WTC11 (cell line): Measurements from ENCODE around the gene HSPB3. TPM values are rescaled to one million over a fixed set of nuclear protein-coding genes. Genes with fewer than 3 reads are reported as not detected.

ENCODE experiments used
- ATAC-seq: fragments of 200-7000 bp; cut with Tn5 transposase; 2 replicates; pipeline ENCODE4 v1.10.0; 2021; ENCODE audit warnings: mild to moderate bottlenecking, moderate library complexity
- CTCF ChIA-PET: fragments of 300-600 bp; sonication (Branson Sonifier 250); formaldehyde crosslinking; loops from one replicate; lab custom pipeline; 2021; ENCODE audit warnings: antibody characterized with exemption; lab: Charles Lee
- POLR2A ChIA-PET: fragments of 350-600 bp; sonication (Branson Sonifier 250); formaldehyde crosslinking; loops from one replicate; lab custom pipeline; 2021; ENCODE audit warnings: antibody characterized with exemption; lab: Charles Lee
- DNase-seq: peaks from one replicate; pipeline ENCODE4 v3.0.0; 2021; ENCODE audit warnings: low spot score
- H3K27ac Mint-ChIP-seq: 2 replicates; pipeline ENCODE4 v1.8.0; 2021; ENCODE audit warnings: mixed read lengths
- H3K27me3 Mint-ChIP-seq: 2 replicates; pipeline ENCODE4 v1.8.0; 2021; ENCODE audit warnings: low read depth, mild to moderate bottlenecking, moderate library complexity, mixed read lengths
- H3K36me3 Mint-ChIP-seq: 2 replicates; pipeline ENCODE4 v1.8.0; 2021; ENCODE audit warnings: mixed read lengths
- H3K4me1 Mint-ChIP-seq: 2 replicates; pipeline ENCODE4 v1.8.0; 2022; ENCODE audit warnings: mixed read lengths
- H3K4me3 Mint-ChIP-seq: 2 replicates; pipeline ENCODE4 v1.8.0; 2021; ENCODE audit warnings: mild to moderate bottlenecking, moderate library complexity, mixed read lengths
- H3K9me3 Mint-ChIP-seq: 2 replicates; pipeline ENCODE4 v1.8.0; 2021; ENCODE audit warnings: mixed read lengths
- ATF1 ChIP-seq: sonication (generic); formaldehyde crosslinking; IDR thresholded peaks from 2 replicates; pipeline ENCODE4 v1.8.1; 2023; ENCODE audit warnings: mild to moderate bottlenecking, moderate library complexity, missing genetic modification reagents
- ELF4 ChIP-seq: sonication (generic); formaldehyde crosslinking; IDR thresholded peaks from 2 replicates; pipeline ENCODE4 v1.8.1; 2022; ENCODE audit warnings: low read depth, mild to moderate bottlenecking, moderate library complexity, missing genetic modification reagents
- FOXK1 ChIP-seq: sonication (generic); formaldehyde crosslinking; IDR thresholded peaks from 2 replicates; pipeline ENCODE4 v1.8.0; 2022; ENCODE audit warnings: mild to moderate bottlenecking, moderate library complexity, missing genetic modification reagents
- MYBL2 ChIP-seq: sonication (generic); formaldehyde crosslinking; IDR thresholded peaks from 2 replicates; pipeline ENCODE4 v1.8.1; 2023; ENCODE audit warnings: mild to moderate bottlenecking, moderate library complexity, missing genetic modification reagents
- NR2C2 ChIP-seq: sonication (generic); formaldehyde crosslinking; IDR thresholded peaks from 2 replicates; pipeline ENCODE4 v1.8.0; 2022; ENCODE audit warnings: mild to moderate bottlenecking, missing genetic modification reagents
- RELA ChIP-seq: sonication (generic); formaldehyde crosslinking; IDR thresholded peaks from 2 replicates; pipeline ENCODE4 v1.8.1; 2022; ENCODE audit warnings: missing genetic modification reagents, mild to moderate bottlenecking, borderline replicate concordance
- SMAD4 ChIP-seq: sonication (generic); formaldehyde crosslinking; IDR thresholded peaks from 2 replicates; pipeline ENCODE4 v1.8.0; 2022; ENCODE audit warnings: mild to moderate bottlenecking, missing genetic modification reagents
- SOX15 ChIP-seq: fragments of 250-450 bp; sonication (Bioruptor Pico); IDR thresholded peaks from 2 replicates; pipeline ENCODE4 v1.9.0; 2021; ENCODE audit warnings: mild to moderate bottlenecking
- SP1 ChIP-seq: sonication (generic); formaldehyde crosslinking; conservative IDR thresholded peaks from 2 replicates; pipeline ENCODE4 v1.8.1; 2022; ENCODE audit warnings: missing genetic modification reagents
- TEAD1 ChIP-seq: sonication (generic); formaldehyde crosslinking; IDR thresholded peaks from 2 replicates; pipeline ENCODE4 v1.8.0; 2022; ENCODE audit warnings: mild to moderate bottlenecking, missing genetic modification reagents
- total RNA-seq: library from RNA; stranded (reverse); gene quantifications from 3 replicates; pipeline ENCODE4 v1.2.3, GENCODE V29; 2021
- TF ChIP-seq, protein P1 (sequence below): fragments of 250-450 bp; sonication (Bioruptor Pico); conservative IDR thresholded peaks from 2 replicates; pipeline ENCODE4 v1.9.0; 2021; ENCODE audit warnings: mild to moderate bottlenecking
- TF ChIP-seq, protein P2 (sequence below): sonication (generic); formaldehyde crosslinking; IDR thresholded peaks from 2 replicates; pipeline ENCODE4 v1.8.1; 2022; ENCODE audit warnings: low read depth, mild to moderate bottlenecking, moderate library complexity, missing genetic modification reagents, borderline replicate concordance
- TF ChIP-seq, protein P3 (sequence below): fragments of 250-450 bp; sonication (Bioruptor Pico); IDR thresholded peaks from 2 replicates; pipeline ENCODE4 v1.8.0; 2021; ENCODE audit warnings: mild to moderate bottlenecking
- TF ChIP-seq, protein P4 (sequence below): sonication (generic); formaldehyde crosslinking; IDR thresholded peaks from 2 replicates; pipeline ENCODE4 v1.8.1; 2023; ENCODE audit warnings: mild to moderate bottlenecking, missing genetic modification reagents, borderline replicate concordance
- TF ChIP-seq, protein P5 (sequence below): sonication (generic); formaldehyde crosslinking; IDR thresholded peaks from 2 replicates; pipeline ENCODE4 v1.8.0; 2022; ENCODE audit warnings: mild to moderate bottlenecking, missing genetic modification reagents
- TF ChIP-seq, protein P6 (sequence below): sonication (generic); formaldehyde crosslinking; IDR thresholded peaks from 2 replicates; pipeline ENCODE4 v1.8.1; 2022; ENCODE audit warnings: low read depth, missing genetic modification reagents, borderline replicate concordance

Gene HSPB3
- total RNA-seq, 1 experiment from 2014 or later, result not detected

DNA sequence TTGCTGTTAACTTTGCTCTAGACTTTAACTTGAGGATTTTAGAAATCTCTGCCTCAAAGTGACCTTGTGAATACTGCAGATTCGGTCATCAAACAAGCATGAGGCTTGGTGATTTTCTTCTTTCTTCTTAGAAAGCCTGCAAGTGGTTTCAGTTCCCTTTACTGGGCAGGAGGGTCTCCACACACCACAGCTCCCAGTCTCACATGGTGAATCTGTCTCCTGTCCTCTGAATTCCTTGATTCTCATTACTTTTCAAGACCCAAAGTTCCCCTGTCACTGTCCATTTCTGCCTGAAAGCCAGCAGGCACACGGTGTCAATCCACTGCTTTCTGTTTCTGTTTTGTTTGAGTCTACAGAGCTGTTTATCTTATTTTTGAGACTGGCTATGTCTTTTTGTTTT, 14.1 kb downstream of the HSPB3 start (continued):
- TF ChIP-seq, protein P1, sequence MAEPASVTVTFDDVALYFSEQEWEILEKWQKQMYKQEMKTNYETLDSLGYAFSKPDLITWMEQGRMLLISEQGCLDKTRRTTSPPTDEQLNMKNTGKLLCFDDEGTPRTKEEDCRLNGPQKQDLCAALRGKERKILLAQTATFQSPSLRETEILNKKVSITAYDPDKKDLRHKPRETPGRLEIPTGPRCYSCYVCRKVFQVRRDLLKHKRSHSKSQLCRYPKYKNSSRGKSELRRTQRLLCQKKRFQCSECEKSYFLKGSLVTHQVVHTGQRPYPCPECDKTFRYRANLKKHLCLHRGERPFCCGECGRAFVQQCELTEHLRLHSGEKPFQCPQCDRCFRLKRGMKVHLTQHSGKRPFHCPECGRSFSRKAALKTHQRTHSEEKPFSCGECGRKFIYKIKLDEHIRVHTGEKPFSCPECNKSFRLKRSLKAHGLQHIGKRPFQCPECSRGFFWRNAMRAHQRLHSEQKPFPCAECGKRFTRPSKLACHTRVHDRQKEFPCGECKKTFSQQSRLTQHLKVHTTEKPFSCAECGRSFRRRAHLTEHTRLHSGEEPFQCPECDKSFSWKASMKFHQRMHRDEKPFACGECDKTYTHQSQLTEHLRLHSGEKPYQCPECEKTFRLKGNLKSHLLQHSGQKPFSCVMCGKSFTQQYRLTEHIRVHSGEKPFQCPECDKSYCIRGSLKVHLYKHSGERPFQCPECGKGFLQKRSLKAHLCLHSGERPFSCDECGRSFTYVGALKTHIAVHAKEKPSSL, result no peak
- TF ChIP-seq FOXK1 (no peak), MYBL2 (CRISPR knock-in tag) (no peak), ELF4 (CRISPR knock-in tag) (no peak)
- TF ChIP-seq, protein P2, sequence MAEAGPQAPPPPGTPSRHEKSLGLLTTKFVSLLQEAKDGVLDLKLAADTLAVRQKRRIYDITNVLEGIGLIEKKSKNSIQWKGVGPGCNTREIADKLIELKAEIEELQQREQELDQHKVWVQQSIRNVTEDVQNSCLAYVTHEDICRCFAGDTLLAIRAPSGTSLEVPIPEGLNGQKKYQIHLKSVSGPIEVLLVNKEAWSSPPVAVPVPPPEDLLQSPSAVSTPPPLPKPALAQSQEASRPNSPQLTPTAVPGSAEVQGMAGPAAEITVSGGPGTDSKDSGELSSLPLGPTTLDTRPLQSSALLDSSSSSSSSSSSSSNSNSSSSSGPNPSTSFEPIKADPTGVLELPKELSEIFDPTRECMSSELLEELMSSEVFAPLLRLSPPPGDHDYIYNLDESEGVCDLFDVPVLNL (CRISPR knock-in tag), result no peak
- TF ChIP-seq, protein P3, sequence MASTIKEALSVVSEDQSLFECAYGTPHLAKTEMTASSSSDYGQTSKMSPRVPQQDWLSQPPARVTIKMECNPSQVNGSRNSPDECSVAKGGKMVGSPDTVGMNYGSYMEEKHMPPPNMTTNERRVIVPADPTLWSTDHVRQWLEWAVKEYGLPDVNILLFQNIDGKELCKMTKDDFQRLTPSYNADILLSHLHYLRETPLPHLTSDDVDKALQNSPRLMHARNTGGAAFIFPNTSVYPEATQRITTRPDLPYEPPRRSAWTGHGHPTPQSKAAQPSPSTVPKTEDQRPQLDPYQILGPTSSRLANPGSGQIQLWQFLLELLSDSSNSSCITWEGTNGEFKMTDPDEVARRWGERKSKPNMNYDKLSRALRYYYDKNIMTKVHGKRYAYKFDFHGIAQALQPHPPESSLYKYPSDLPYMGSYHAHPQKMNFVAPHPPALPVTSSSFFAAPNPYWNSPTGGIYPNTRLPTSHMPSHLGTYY (CRISPR knock-in tag), result no peak

DNA sequence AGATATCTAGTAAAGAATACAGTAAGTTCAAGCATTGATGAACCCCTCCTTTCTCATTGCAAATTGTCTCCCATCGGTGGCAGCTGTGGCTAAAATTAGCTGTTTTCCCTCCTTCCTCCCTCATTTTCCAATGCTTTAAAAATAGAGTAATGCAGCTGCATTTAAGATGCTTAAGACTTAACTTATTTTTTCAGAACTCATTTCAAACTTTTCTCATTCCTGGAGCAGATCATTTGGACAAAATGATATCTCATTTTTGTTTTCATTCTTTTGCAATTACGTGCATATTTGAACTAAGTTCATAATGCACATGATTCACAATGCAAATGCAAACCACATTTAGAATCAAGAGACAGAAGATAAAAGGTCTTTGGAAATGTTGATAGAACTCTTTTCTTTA, 14.6 kb downstream of the HSPB3 start:
- TF ChIP-seq SP1 (CRISPR knock-in tag) (no peak), ATF1 (CRISPR knock-in tag) (no peak), FOXK1 (no peak), RELA (CRISPR knock-in tag) (no peak), SMAD4 (CRISPR knock-in tag) (no peak), SOX15 (CRISPR knock-in tag) (no peak), TEAD1 (CRISPR knock-in tag) (no peak), NR2C2 (CRISPR knock-in tag) (no peak)
- TF ChIP-seq, protein P4, sequence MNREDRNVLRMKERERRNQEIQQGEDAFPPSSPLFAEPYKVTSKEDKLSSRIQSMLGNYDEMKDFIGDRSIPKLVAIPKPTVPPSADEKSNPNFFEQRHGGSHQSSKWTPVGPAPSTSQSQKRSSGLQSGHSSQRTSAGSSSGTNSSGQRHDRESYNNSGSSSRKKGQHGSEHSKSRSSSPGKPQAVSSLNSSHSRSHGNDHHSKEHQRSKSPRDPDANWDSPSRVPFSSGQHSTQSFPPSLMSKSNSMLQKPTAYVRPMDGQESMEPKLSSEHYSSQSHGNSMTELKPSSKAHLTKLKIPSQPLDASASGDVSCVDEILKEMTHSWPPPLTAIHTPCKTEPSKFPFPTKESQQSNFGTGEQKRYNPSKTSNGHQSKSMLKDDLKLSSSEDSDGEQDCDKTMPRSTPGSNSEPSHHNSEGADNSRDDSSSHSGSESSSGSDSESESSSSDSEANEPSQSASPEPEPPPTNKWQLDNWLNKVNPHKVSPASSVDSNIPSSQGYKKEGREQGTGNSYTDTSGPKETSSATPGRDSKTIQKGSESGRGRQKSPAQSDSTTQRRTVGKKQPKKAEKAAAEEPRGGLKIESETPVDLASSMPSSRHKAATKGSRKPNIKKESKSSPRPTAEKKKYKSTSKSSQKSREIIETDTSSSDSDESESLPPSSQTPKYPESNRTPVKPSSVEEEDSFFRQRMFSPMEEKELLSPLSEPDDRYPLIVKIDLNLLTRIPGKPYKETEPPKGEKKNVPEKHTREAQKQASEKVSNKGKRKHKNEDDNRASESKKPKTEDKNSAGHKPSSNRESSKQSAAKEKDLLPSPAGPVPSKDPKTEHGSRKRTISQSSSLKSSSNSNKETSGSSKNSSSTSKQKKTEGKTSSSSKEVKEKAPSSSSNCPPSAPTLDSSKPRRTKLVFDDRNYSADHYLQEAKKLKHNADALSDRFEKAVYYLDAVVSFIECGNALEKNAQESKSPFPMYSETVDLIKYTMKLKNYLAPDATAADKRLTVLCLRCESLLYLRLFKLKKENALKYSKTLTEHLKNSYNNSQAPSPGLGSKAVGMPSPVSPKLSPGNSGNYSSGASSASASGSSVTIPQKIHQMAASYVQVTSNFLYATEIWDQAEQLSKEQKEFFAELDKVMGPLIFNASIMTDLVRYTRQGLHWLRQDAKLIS (CRISPR knock-in tag), result no peak
- TF ChIP-seq, protein P5, sequence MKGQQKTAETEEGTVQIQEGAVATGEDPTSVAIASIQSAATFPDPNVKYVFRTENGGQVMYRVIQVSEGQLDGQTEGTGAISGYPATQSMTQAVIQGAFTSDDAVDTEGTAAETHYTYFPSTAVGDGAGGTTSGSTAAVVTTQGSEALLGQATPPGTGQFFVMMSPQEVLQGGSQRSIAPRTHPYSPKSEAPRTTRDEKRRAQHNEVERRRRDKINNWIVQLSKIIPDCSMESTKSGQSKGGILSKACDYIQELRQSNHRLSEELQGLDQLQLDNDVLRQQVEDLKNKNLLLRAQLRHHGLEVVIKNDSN (CRISPR knock-in tag), result no peak
- TF ChIP-seq, protein P6, sequence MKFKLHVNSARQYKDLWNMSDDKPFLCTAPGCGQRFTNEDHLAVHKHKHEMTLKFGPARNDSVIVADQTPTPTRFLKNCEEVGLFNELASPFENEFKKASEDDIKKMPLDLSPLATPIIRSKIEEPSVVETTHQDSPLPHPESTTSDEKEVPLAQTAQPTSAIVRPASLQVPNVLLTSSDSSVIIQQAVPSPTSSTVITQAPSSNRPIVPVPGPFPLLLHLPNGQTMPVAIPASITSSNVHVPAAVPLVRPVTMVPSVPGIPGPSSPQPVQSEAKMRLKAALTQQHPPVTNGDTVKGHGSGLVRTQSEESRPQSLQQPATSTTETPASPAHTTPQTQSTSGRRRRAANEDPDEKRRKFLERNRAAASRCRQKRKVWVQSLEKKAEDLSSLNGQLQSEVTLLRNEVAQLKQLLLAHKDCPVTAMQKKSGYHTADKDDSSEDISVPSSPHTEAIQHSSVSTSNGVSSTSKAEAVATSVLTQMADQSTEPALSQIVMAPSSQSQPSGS (CRISPR knock-in tag), result no peak
- TF ChIP-seq, protein P3 (CRISPR knock-in tag), result no peak
- ChIA-PET CTCF (no interaction called here), POLR2A (no interaction called here)
- ATAC-seq (no peak), DNase-seq (no peak)
- H3K36me3 Mint-ChIP-seq, result peaks cover 4% of the 10 kb centered on the region; the same call in 1 of the 2 replicates
- no peak overlapping the region for H3K27ac Mint-ChIP-seq
- H3K9me3 Mint-ChIP-seq, result no peaks in the 10 kb centered on the region; the same call in 1 of the 2 replicates
- no peak overlapping the region for H3K4me3 Mint-ChIP-seq
- no peaks in the 10 kb centered on the region for H3K27me3 Mint-ChIP-seq
- H3K4me1 Mint-ChIP-seq, result no peaks in the 10 kb centered on the region
